HG02981 (cell line): ENCODE data around the gene CCER1.

Experiments
- ATAC-seq: cut with Tn5 transposase; IDR thresholded peaks from one replicate; pipeline ENCODE4 v1.9.1; 2021; ENCODE audit warnings: mild to moderate bottlenecking, moderate library complexity; ENCODE audit not compliant: unreplicated experiment

The CCER1 gene

DNA sequence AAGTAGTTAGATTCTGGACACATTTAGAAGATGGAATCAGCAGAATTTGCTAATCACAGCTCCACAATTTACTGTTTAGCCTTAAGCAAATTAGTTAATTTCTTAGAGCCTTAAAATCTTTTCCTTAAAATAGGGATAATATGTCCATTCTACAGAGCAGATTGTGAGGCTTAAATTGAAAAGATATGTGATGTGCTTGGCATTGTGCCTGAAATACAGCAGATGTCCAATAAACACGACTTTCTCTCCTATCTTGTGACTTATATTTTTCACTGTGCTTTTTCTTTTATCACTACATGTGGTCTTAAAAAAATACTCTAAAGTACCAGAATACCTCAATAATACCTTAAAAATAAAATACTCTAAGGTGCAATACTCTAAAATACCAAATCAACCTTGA is 30.6 kb downstream of the CCER1 start:
- no peak for ATAC-seq

DNA sequence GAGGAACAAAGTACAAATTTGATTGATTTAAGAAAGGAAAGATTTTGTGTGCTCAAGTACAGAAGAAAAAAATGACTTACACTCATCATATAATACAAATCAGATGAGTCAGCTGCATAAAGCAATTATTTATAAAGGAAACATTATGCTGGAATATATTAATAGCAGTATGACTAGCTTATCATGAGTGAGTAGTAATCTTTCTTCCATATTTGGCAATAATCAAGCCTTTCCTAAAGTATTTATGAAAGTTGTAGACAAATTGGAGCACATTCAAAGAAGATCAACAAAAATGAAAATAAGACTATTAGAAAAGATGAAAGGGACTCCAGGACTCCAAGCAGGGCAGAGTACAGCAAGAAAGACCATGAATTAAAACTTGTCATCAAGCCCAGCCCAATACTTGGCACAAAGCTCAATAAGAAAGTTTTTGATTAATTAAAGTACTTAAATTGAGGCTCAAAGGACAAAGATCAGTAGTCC is 32.8 kb downstream of the CCER1 start:
- ATAC-seq: no peak

DNA sequence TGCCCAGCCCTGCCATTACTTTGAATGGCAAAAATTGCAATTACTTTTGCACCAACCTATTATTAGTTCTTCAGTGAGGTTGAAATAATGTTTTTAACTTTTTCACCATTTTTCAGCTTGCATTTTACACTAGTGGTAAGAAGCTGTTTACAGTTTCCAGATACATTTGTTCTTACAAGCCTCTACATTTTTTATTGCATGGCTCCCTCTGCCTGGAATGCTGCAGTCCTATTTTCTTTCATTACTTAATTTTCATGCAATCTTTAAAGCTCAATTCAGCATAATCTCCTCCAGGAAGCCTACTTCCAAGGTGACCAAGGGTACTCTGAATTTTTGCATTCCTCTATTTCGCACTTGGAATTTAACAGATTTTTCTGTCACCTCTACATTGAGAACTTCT is 33.4 kb downstream of the CCER1 start:
- no peak for ATAC-seq

DNA sequence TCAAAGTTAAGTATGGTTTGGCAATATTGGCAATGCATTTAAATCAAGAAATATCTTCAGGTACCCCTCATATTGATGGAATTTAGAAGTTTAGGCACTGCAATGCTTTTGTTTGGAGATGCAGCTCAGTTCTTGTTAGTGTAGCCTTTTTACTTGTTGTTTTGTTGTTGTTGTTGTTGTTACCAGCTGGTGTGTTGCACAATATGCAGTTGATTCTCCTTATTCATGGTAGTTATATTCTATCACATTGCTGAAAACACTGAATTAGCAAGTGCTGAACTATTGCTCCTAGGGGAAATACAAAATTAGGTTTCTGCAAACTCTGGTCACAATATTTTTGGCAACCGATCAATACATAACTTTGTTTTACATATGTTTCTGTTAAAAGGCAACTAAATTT is 34.8 kb downstream of the CCER1 start:
- ATAC-seq: no peak

DNA sequence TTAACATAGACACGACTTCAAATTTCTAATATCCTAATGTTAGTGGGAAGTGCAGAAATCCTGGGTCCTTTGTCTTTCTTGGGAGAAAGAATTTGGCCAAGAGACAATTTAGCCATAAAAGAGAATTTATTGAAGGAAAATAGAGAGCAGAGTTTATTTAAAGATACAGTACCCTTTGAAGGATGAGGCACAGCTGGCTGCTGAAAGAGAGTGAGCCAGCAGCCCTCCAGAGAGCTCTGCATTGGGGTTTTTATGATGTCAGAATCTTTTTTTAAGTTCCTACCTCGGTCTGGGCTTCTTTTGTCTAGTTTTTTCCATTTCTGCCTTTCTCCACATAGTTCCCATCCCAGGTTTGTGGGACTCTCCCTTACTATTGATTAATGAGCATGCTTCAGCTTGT is 37.5 kb downstream of the CCER1 start:
- ATAC-seq: no peak

DNA sequence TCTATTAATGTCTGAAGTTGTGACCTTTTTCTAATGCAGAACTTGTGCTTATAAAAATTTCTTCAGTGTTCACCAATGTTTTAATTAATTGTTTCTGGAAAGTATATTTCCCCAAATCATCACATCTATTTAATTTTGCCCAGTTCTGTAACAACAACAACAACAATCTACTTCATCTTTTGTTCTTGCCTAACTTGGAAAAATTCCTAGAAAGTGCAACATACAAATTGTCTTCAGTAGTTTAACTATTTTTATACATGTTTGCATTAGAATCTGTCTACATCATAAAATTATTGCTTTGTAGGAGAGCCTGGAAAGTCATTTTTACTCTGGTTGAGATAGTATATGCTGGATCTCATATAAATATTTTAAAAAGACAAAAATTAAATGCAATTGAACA is 38.5 kb downstream of the CCER1 start:
- no peak for ATAC-seq

DNA sequence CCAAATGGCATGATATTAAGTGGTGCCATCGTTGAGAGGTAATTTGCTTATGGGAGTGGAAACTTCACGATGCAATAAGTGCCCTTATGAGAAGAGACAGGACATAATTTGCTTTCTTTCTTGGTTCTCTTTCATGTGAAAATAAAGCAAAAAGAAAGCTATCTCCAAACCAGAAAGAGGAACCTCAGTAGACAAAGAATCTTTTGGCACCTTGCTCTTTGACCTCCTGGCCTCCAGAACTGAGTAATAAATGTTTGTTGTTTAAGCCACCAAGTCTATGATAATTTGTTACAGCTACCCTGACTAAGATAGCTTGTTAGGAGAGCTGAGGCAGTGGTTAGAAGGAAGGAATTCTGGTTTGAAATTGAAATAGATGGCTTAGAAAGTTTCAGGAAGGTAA is 39.6 kb downstream of the CCER1 start:
- no peak for ATAC-seq

DNA sequence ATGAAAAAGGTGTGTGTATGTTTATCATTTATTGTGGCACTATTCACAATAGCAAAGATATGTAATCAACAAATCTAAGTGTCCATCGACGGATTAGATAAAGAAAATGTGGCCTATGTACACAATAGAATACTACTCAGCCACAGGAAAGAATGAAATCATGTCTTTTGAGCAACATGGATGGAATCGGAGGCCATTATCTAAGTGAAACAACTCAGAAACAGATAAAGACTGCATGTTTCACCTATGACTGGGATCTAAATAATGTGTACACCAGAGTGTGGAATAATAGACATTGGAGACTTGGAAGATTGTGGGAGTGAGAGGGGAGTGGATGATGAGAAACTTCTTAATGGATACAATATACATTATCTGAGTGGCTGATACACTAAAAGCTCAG is 44.0 kb downstream of the CCER1 start:
- ATAC-seq: no peak

DNA sequence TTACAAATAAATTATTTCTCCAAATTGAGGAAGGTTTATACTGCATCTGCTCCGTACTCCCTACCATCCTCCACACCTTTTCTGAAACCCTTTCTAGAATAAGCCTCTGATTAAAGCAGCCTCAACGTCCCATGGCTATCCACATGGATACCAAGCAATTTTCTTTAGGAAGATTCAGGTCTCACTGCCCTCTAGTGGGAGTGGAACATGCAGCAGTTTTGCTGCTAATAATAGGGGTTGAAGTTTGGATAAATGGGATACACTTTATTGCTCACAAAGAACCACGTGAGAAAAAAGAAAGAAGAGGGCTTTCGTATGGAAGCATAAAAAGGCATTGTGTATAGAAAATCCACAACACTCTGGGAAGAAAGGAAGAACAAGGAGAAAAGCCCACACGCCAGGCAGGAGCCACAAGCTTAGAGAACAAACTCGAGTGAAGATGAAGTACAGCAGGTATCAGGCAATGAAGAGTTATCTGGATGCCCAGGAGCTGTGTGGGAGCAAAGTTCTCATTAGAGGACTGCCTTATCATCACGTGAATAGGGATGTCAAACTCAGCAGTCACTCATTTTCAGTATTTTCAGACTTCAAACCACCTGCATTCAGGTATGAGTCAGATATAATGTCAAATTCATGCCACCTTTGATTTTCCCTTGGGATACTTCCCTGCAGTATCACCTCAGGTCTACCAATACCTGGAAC is 45.8 kb downstream of the CCER1 start:
- no peak for ATAC-seq

DNA sequence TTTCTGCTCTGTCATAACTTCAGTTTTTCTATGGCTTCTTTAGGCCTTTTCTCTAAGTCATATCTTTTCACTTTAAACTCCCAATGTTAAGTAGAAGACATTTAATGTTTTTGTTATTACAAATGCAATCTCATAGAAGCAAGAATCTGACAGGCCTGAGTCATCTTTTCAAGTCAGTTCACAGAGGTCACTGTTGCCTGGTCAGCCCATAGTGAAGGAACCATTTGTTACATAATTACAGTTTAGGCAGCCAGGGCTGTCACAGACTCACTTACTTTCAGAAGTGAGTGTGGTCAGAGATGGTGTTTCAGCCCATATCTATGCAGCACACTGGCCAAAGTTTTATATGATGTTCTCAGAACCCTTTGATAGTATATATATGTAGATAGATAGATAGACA is 46.5 kb downstream of the CCER1 start:
- ATAC-seq: no peak

DNA sequence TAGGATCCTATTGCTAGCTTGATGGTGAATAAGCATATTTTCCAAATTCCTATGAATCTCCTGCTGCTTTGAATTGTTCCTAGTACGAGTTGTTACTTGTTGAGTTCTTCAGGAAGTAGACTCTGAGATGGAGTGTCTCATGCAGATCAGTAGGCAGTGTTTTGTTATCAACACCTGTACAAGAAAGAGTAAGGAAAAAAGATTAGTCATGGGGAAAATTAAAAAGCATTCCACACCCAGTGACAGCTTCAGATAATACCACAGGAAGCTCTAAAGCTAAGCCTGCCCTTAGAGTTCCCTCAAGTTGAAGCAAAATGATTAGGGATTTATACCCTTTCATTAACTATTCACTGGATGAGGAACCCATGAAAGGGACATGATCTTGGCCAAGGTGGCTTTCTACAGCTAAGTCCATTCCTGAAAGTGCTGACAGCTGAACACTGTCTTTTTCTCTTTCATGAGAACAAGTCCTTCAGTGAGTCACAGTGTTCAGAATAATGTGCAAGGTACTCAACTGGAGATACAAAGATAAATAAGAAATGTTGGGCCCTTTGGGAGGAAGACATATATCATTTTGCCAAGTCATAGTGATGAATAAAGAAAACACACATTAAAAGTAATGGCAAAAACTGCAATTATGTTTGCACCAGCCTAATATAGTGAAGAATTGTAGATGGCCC is 49.1 kb downstream of the CCER1 start:
- ATAC-seq: no peak

DNA sequence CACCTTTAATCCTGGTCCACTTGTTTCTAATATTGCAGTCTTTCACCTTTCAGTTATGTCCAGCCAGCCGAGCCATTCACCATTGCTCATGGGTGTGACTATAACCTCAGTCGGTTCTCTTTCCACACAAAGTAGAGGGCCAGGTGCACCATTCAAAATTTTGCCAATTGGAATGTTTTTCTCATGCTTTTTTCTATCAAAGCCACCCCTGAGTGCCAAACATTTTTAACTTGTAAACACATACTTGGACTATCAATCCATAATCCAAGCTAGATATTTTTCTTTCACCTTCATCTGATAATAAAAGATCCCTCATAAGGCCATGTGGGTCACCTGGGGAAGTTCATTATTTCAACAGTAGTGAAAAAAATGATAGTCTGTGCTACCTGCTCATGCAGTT is 52.4 kb downstream of the CCER1 start:
- no peak for ATAC-seq
